ENCODE measurements around the gene GABBR2. TPM values are rescaled to one million over a fixed set of nuclear protein-coding genes. Genes with fewer than 3 reads are reported as not detected.

Gene GABBR2
- total and polyA plus RNA-seq, 2 experiments from 2014 or later, result 0.89 to 1.3 TPM

- TF ChIP-seq, protein P1, sequence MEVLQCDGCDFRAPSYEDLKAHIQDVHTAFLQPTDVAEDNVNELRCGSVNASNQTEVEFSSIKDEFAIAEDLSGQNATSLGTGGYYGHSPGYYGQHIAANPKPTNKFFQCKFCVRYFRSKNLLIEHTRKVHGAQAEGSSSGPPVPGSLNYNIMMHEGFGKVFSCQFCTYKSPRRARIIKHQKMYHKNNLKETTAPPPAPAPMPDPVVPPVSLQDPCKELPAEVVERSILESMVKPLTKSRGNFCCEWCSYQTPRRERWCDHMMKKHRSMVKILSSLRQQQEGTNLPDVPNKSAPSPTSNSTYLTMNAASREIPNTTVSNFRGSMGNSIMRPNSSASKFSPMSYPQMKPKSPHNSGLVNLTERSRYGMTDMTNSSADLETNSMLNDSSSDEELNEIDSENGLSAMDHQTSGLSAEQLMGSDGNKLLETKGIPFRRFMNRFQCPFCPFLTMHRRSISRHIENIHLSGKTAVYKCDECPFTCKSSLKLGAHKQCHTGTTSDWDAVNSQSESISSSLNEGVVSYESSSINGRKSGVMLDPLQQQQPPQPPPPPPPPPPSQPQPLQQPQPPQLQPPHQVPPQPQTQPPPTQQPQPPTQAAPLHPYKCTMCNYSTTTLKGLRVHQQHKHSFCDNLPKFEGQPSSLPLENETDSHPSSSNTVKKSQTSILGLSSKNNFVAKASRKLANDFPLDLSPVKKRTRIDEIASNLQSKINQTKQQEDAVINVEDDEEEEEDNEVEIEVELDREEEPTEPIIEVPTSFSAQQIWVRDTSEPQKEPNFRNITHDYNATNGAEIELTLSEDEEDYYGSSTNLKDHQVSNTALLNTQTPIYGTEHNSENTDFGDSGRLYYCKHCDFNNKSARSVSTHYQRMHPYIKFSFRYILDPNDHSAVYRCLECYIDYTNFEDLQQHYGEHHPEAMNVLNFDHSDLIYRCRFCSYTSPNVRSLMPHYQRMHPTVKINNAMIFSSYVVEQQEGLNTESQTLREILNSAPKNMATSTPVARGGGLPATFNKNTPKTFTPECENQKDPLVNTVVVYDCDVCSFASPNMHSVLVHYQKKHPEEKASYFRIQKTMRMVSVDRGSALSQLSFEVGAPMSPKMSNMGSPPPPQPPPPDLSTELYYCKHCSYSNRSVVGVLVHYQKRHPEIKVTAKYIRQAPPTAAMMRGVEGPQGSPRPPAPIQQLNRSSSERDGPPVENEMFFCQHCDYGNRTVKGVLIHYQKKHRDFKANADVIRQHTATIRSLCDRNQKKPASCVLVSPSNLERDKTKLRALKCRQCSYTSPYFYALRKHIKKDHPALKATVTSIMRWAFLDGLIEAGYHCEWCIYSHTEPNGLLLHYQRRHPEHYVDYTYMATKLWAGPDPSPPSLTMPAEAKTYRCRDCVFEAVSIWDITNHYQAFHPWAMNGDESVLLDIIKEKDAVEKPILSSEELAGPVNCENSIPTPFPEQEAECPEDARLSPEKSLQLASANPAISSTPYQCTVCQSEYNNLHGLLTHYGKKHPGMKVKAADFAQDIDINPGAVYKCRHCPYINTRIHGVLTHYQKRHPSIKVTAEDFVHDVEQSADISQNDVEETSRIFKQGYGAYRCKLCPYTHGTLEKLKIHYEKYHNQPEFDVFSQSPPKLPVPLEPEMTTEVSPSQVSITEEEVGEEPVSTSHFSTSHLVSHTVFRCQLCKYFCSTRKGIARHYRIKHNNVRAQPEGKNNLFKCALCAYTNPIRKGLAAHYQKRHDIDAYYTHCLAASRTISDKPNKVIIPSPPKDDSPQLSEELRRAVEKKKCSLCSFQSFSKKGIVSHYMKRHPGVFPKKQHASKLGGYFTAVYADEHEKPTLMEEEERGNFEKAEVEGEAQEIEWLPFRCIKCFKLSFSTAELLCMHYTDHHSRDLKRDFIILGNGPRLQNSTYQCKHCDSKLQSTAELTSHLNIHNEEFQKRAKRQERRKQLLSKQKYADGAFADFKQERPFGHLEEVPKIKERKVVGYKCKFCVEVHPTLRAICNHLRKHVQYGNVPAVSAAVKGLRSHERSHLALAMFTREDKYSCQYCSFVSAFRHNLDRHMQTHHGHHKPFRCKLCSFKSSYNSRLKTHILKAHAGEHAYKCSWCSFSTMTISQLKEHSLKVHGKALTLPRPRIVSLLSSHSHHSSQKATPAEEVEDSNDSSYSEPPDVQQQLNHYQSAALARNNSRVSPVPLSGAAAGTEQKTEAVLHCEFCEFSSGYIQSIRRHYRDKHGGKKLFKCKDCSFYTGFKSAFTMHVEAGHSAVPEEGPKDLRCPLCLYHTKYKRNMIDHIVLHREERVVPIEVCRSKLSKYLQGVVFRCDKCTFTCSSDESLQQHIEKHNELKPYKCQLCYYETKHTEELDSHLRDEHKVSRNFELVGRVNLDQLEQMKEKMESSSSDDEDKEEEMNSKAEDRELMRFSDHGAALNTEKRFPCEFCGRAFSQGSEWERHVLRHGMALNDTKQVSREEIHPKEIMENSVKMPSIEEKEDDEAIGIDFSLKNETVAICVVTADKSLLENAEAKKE (CRISPR knock-in tag; IDR thresholded peaks at IDR 0.05), result no peak
These were observed 281.2 kb downstream of the GABBR2 start (continued) for GRCh38 chr9:98427491-98427890.

- Histone ChIP-seq H3K4me2 (no peak overlapping the region), H3F3A (replicated peaks; ENCODE audit: low read depth) (no peaks in the 10 kb centered on the region), H2AFZ (no peak overlapping the region), H3K79me2 (replicated peaks; ENCODE audit: insufficient read depth) (no peaks in the 10 kb centered on the region), H3K4me3 (no peak overlapping the region), H3K36me3 (ENCODE audit: insufficient read depth) (no peaks in the 10 kb centered on the region), H3K9me2 (ENCODE audit: insufficient read depth) (peaks cover 17% of the 10 kb centered on the region; the same call in 1 of the 2 replicates), H3K4me1 (ENCODE audit: insufficient read depth) (no peaks in the 10 kb centered on the region), H3K27ac (ENCODE audit: low read depth) (no peak overlapping the region), H3K27me3 (ENCODE audit: insufficient read depth) (no peaks in the 10 kb centered on the region), H4K20me1 (replicated peaks; ENCODE audit: insufficient read depth) (no peaks in the 10 kb centered on the region)
- Mint-ChIP-seq H3K27ac (no peak overlapping the region), H3K4me1 (no peaks in the 10 kb centered on the region), H3K27me3 (ENCODE audit: insufficient read depth, low read depth, poor library complexity) (peaks cover 4% of the 10 kb centered on the region), H3K9me3 (0 out of 3 replicates have a peak, but pooled peaks cover 3% of the 10 kb centered on the region), H3K36me3 (ENCODE audit: low read depth) (no peaks in the 10 kb centered on the region), H3K4me3 (no peak overlapping the region)
- no peak for DNase-seq (ENCODE audit: low spot score)
- no peak for ATAC-seq
- no peak for TF ChIP-seq JUNB (IDR thresholded peaks at IDR 0.05; ENCODE audit: unreplicated experiment)
- TF ChIP-seq EZH2 (IDR thresholded peaks at IDR 0.05; ENCODE audit: low read depth, unreplicated experiment), result no peak
- TF ChIP-seq ZNF331 (CRISPR knock-in tag; IDR thresholded peaks at IDR 0.05; ENCODE audit: low read depth), result no peak
- no peak for TF ChIP-seq ZNF114 (CRISPR knock-in tag; IDR thresholded peaks at IDR 0.05)
- TF ChIP-seq POLR2AphosphoS5 (IDR thresholded peaks at IDR 0.05; ENCODE audit: low read depth), result no peak
- TF ChIP-seq, protein P1 (CRISPR knock-in tag; IDR thresholded peaks at IDR 0.05), result no peak
- TF ChIP-seq EZH2phosphoT487 (IDR thresholded peaks at IDR 0.05; ENCODE audit: unreplicated experiment), result no peak
- no peak for TF ChIP-seq CREB1 (CRISPR knock-in tag; IDR thresholded peaks at IDR 0.05; ENCODE audit: low read depth)
- TF ChIP-seq NANOG (IDR thresholded peaks at IDR 0.05; ENCODE audit: borderline replicate concordance), result no peak
These were observed 283.7 kb downstream of the GABBR2 start for GRCh38 chr9:98425079-98425478.

All from GM23338 (cell line).